NCI-H1417 treated with DMSO at 0.1 percent for 48 hours (cell line): Measurements from ENCODE around the gene SLCO4C1.
"Not testable (repeated sequence)": the region's sequence is repeated elsewhere in the genome, so short reads cannot be mapped to it uniquely, and the experiment has no call there.

ENCODE experiments used
- DNase-seq: peaks from one replicate; lab custom pipeline; 2025; lab: John Stamatoyannopoulos, UW

SLCO4C1 gene

GRCh38 chr5:102296178-102296817, at the start of gene SLCO4C1:
TSS of gene SLCO4C1 (minus strand) at chr5:102296284. CDS start at chr5:102296262, 22 bp downstream.
- DNase-seq: peak; percentile 17

GRCh38 chr5:102341681-102342288, 45.7 kb upstream of the SLCO4C1 start:
- no peak for DNase-seq

- no peak for DNase-seq
Observed at GRCh38 chr5:102324714-102325113, 28.6 kb upstream of the SLCO4C1 start.

- DNase-seq: not testable (repeated sequence)
Observed at GRCh38 chr5:102318801-102319200, 22.7 kb upstream of the SLCO4C1 start.

- DNase-seq: no peak
Observed at GRCh38 chr5:102314328-102314727, 18.2 kb upstream of the SLCO4C1 start.

- DNase-seq: no peak
Observed at GRCh38 chr5:102313912-102314311, 17.8 kb upstream of the SLCO4C1 start.

GRCh38 chr5:102312586-102313370, 16.7 kb upstream of the SLCO4C1 start:
- DNase-seq: no peak

- no peak for DNase-seq
Observed at GRCh38 chr5:102309586-102309985, 13.5 kb upstream of the SLCO4C1 start.

- no peak for DNase-seq
Observed at GRCh38 chr5:102307232-102307631, 11.1 kb upstream of the SLCO4C1 start.

- DNase-seq: no peak
Observed at GRCh38 chr5:102306121-102306520, 10.0 kb upstream of the SLCO4C1 start.

GRCh38 chr5:102295534-102296177, 428 bp downstream of the SLCO4C1 start:
- DNase-seq: no peak

GRCh38 chr5:102294886-102295395, 1.1 kb downstream of the SLCO4C1 start:
- DNase-seq: no peak

- no peak for DNase-seq
Observed at GRCh38 chr5:102290004-102290403, 6.1 kb downstream of the SLCO4C1 start.

GRCh38 chr5:102289251-102289899, 6.7 kb downstream of the SLCO4C1 start:
- DNase-seq: no peak

GRCh38 chr5:102288630-102289029, 7.5 kb downstream of the SLCO4C1 start:
- DNase-seq: no peak

- no peak for DNase-seq
Observed at GRCh38 chr5:102286476-102286875, 9.6 kb downstream of the SLCO4C1 start.

- no peak for DNase-seq
Observed at GRCh38 chr5:102283102-102283797, 12.8 kb downstream of the SLCO4C1 start.

GRCh38 chr5:102279711-102280110, 16.4 kb downstream of the SLCO4C1 start:
- DNase-seq: no peak

GRCh38 chr5:102278231-102278630, 17.9 kb downstream of the SLCO4C1 start:
- no peak for DNase-seq

GRCh38 chr5:102277144-102277543, 18.9 kb downstream of the SLCO4C1 start:
- DNase-seq: no peak

- DNase-seq: no peak
Observed at GRCh38 chr5:102271759-102272158, 24.3 kb downstream of the SLCO4C1 start.
